ENCODE data around the gene RNF11. TPM values are rescaled to one million over a fixed set of nuclear protein-coding genes. Genes with fewer than 3 reads are reported as not detected.

Gene RNF11
- total RNA-seq, 2 donors from 2014 or later: 75.1 to 81.5 TPM

DNA sequence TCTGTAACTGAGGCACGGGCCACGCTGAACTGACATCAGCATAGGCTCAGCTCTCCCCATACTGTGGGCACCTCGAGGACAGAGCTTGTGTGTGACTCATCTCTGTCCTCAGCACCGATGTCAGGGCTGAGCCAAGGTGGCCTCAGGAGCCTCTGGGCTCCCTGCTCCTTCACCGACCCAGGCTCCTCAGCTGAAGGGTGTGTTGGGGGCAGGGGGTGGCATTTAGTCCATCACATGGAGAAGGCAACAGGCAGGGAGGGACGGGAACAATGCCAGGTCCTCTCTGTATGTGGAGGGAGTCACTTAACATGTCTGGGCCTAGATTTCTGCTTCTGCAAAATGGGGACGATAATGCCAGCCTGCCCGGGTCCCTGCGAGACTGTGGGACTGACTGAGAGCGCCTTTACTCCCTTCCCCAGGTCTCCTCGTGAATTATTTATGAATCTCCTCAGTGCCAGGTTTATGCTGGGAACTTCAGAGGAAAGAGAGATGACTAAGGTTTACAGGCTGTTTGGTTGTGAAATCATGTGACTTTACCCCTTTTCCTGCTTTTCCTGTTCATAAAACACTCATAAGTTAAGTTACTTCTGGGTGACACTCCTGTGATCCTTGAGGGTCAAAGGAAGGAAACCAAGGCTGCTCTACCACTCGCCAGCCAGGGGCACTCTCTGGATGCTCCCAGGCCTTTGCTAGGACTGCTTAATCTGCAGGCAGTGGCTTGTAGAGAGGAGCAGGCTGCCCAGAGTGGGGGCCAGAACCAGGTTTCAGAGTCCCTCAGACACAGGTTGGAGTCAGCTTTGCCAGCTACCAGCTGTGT, 78.1 kb downstream of the RNF11 start:
- Histone ChIP-seq H3K36me3 (no peaks in the 10 kb centered on the region), H3K27me3 (replicated peaks; ENCODE audit: insufficient read depth) (no peaks in the 10 kb centered on the region), H3K4me1 (replicated peaks) (peaks cover 18% of the 10 kb centered on the region), H3K4me3 (no peak overlapping the region), H3K27ac (peak overlapping the region; percentile 88 to 89), H3K9me3 (no peaks in the 10 kb centered on the region)
- peak; percentile 78 for DNase-seq (ENCODE audit: low spot score)
- intact Hi-C loops (cut with DNase I): no loop called here
- WGBS: 39% methylated on average over 12 of the region's 12 CpGs
- TF ChIP-seq POLR2AphosphoS5 (IDR thresholded peaks at IDR 0.05) (peak; percentile 93), POLR2A (IDR thresholded peaks at IDR 0.05) (no peak)
- TF ChIP-seq, protein P1, sequence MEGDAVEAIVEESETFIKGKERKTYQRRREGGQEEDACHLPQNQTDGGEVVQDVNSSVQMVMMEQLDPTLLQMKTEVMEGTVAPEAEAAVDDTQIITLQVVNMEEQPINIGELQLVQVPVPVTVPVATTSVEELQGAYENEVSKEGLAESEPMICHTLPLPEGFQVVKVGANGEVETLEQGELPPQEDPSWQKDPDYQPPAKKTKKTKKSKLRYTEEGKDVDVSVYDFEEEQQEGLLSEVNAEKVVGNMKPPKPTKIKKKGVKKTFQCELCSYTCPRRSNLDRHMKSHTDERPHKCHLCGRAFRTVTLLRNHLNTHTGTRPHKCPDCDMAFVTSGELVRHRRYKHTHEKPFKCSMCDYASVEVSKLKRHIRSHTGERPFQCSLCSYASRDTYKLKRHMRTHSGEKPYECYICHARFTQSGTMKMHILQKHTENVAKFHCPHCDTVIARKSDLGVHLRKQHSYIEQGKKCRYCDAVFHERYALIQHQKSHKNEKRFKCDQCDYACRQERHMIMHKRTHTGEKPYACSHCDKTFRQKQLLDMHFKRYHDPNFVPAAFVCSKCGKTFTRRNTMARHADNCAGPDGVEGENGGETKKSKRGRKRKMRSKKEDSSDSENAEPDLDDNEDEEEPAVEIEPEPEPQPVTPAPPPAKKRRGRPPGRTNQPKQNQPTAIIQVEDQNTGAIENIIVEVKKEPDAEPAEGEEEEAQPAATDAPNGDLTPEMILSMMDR (IDR thresholded peaks at IDR 0.05): no peak

DNA sequence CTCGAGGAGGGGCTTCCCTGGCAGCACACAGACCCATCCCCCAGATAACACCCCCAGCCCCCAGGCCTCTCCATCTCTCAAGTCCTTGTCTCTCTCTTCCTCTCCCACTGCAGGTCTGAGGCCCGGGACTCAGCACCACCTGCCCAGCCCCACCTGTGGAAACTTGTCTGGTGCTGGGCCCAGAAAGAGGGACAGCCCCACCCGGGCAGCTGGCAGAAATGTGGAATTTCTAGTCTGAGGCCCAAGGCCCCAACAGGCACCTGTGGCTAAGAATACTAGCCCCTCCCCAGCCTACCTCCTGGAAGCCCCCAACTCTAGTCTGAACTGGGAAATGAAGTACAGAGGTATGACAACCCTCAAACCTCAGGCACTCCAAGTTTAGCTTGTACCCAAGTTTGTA, 78.9 kb downstream of the RNF11 start:
- peaks cover 18% of the 10 kb centered on the region for H3K4me1 ChIP-seq (replicated peaks)
- H3K27me3 ChIP-seq (replicated peaks; ENCODE audit: insufficient read depth): no peaks in the 10 kb centered on the region
- H3K36me3 ChIP-seq: no peaks in the 10 kb centered on the region
- no peaks in the 10 kb centered on the region for H3K9me3 ChIP-seq
- DNase-seq (ENCODE audit: low spot score): peak; percentile 85
- intact Hi-C loops (cut with DNase I): no loop called here
- TF ChIP-seq POLR2AphosphoS5 (IDR thresholded peaks at IDR 0.05): peak; percentile 39
- TF ChIP-seq, protein P1 (IDR thresholded peaks at IDR 0.05): no peak
- TF ChIP-seq POLR2A (IDR thresholded peaks at IDR 0.05): no peak
- peak overlapping the region; percentile 88 to 89 for H3K27ac ChIP-seq
- WGBS: 44% methylated on average over 3 of the region's 3 CpGs
- H3K4me3 ChIP-seq: no peak overlapping the region

DNA sequence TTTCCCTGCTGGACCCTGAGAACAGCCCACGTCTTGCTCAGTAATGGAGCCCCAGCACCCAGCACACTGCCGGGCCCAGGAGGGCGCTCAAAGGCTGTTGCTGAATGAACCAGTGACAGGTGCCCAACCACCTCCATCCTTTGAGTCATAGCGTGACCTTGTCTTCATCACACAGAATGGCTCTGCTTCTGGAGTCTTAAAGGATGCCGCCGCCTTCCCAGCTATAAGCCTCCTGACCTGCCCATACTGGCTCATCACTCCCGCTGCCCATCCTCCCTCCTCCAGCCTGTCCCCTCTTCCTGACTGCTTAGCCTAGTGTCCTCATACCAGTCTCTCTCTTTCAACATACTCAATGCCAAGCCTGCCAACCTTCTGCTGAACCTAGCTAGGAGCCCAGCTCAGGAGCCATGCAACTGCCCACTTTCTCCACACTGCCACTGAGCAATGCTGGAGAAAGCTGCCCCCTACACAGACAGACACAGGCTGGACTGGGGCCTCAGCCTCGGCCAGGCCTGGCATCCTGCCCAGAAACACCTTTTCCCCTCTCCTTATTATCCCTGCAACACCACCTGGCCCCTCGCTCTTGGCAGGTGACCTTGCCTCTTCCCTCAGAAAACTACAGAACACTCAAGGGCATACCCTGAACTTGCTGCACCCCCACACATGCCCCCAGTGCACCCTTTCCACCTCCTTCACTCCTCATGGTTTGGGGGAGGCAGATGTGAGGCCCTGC, 80.2 kb downstream of the RNF11 start:
- Histone ChIP-seq H3K36me3 (no peaks in the 10 kb centered on the region), H3K27me3 (replicated peaks; ENCODE audit: insufficient read depth) (no peaks in the 10 kb centered on the region), H3K4me3 (no peak overlapping the region), H3K27ac (peak overlapping the region in 1 of 2 donors; percentile 89), H3K4me1 (replicated peaks) (peaks cover 18% of the 10 kb centered on the region), H3K9me3 (no peaks in the 10 kb centered on the region)
- DNase-seq (ENCODE audit: low spot score): no peak
- 86% methylated on average over 9 of the region's 9 CpGs for WGBS
- no peak for TF ChIP-seq POLR2AphosphoS5 (IDR thresholded peaks at IDR 0.05)
- TF ChIP-seq, protein P1 (IDR thresholded peaks at IDR 0.05): no peak
- no peak for TF ChIP-seq POLR2A (IDR thresholded peaks at IDR 0.05)
- intact Hi-C loops (cut with DNase I): no loop called here

DNA sequence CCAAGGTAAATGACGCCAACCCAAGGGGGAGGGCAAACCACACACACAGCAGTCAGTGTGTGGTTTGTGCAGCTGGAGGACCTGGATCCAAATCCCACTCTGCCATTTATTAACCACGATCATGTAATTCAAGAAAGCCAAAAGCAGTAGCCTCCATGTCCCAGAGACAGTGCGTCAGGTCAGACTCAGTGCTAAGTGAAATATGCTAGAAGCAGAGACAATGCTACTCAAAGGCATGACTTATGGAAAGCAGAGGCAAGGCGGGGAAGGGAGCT, 80.7 kb downstream of the RNF11 start:
- DNase-seq (ENCODE audit: low spot score): no peak
- H3K27ac ChIP-seq: peak overlapping the region in 1 of 2 donors; percentile 89
- WGBS: 71% methylated on average over 4 of the region's 4 CpGs
- H3K9me3 ChIP-seq: no peaks in the 10 kb centered on the region
- intact Hi-C loops (cut with DNase I): no loop called here
- peaks cover 18% of the 10 kb centered on the region for H3K4me1 ChIP-seq (replicated peaks)
- TF ChIP-seq, protein P1 (IDR thresholded peaks at IDR 0.05): no peak
- no peak for TF ChIP-seq POLR2A (IDR thresholded peaks at IDR 0.05)
- no peak for TF ChIP-seq POLR2AphosphoS5 (IDR thresholded peaks at IDR 0.05)
- H3K27me3 ChIP-seq (replicated peaks; ENCODE audit: insufficient read depth): no peaks in the 10 kb centered on the region
- H3K4me3 ChIP-seq: no peak overlapping the region
- no peaks in the 10 kb centered on the region for H3K36me3 ChIP-seq

Data from prostate gland (tissue), 2 donors.